SK-N-SH (cell line): ENCODE measurements around the gene TOPBP1. TPM values are rescaled to one million over a fixed set of nuclear protein-coding genes. Genes with fewer than 3 reads are reported as not detected.

Source experiments
- CTCF ChIA-PET: fragments of 300-600, 350-600 bp; formaldehyde crosslinking; extraction: SDS; loops from one replicate; lab custom pipeline; 2021; lab: Yijun Ruan, JAX
- POLR2A ChIA-PET: fragments of 350-600 bp; sonication (Branson Sonifier 250); formaldehyde crosslinking; extraction: SDS; loops from one replicate; lab custom pipeline; 2020; ENCODE audit warnings: antibody characterized with exemption, inconsistent platforms; lab: Yijun Ruan, JAX
- DNase-seq: peaks from one replicate; pipeline ENCODE4 v3.0.0; 2012
- H2AFZ ChIP-seq: fragments of 200-600 bp; sonication (generic); 2 replicates; pipeline ENCODE4 v1.8.1; 2016; ENCODE audit warnings: antibody characterized with exemption, mild to moderate bottlenecking, low read depth
- H3F3A ChIP-seq: fragments of 200-600 bp; sonication (generic); replicated peaks from 2 replicates; pipeline ENCODE3; 2016; ENCODE audit warnings: antibody characterized with exemption, mild to moderate bottlenecking; ENCODE audit not compliant: insufficient read depth
- H3K27ac ChIP-seq, 2 experiments: fragments of 200-500 bp in 1 of 2; fragments of 200-600 bp in 1 of 2; sonication (Bioruptor generic) in 1 of 2; sonication (generic), shearing (Covaris generic) in 1 of 2; 2 replicates each; pipeline versions ENCODE4 v1.5.1 to v1.6.1; 2014 to 2016; ENCODE audit warnings: low read depth in 2 of 2, inconsistent platforms in 1 of 2, low read length in 1 of 2, mild to moderate bottlenecking in 1 of 2, mixed read lengths in 1 of 2
- H3K27me3 ChIP-seq: fragments of 200-600 bp; sonication (generic), shearing (Covaris generic); 2 replicates; pipeline ENCODE4 v1.6.1; 2016; ENCODE audit warnings: mixed run types; ENCODE audit not compliant: insufficient read depth
- H3K36me3 ChIP-seq, 2 experiments: fragments of 200-500 bp in 1 of 2; fragments of 200-600 bp in 1 of 2; sonication (Bioruptor generic) in 1 of 2; sonication (generic) in 1 of 2; replicated peaks in 1 of 2; 2 replicates each; pipeline versions ENCODE3 to v1.5.1; 2014 to 2016; ENCODE audit warnings: low read length in 1 of 2, mild to moderate bottlenecking in 1 of 2; ENCODE audit not compliant: insufficient read depth in 2 of 2, control insufficient read depth in 1 of 2
- H3K4me1 ChIP-seq, 2 experiments: fragments of 200-500 bp in 1 of 2; fragments of 200-600 bp in 1 of 2; sonication (Bioruptor generic) in 1 of 2; sonication (generic), shearing (Covaris generic) in 1 of 2; 2 replicates each; pipeline versions ENCODE4 v1.5.1 to v1.6.1; 2014 to 2016; ENCODE audit warnings: low read depth in 1 of 2, low read length in 1 of 2, mixed run types in 1 of 2; ENCODE audit not compliant: insufficient read depth in 2 of 2, control insufficient read depth in 1 of 2
- H3K4me2 ChIP-seq: fragments of 200-600 bp; sonication (generic), shearing (Covaris generic); 2 replicates; pipeline ENCODE4 v1.6.1; 2017; ENCODE audit warnings: mixed run types
- H3K4me3 ChIP-seq, 2 experiments: fragments of 200-500 bp in 1 of 2; fragments of 200-600 bp in 1 of 2; sonication (Bioruptor generic) in 1 of 2; sonication (generic), shearing (Covaris generic) in 1 of 2; 2 replicates each; pipeline versions ENCODE4 v1.5.1 to v1.8.1; 2014 to 2016; ENCODE audit warnings: low read depth in 2 of 2, inconsistent platforms in 1 of 2, low read length in 1 of 2, mild to moderate bottlenecking in 1 of 2, mixed read lengths in 1 of 2, moderate library complexity in 1 of 2
- H3K79me2 ChIP-seq: fragments of 200-600 bp; sonication (generic); 2 replicates; pipeline ENCODE4 v1.8.1; 2017; ENCODE audit warnings: mild to moderate bottlenecking; ENCODE audit not compliant: insufficient read depth
- H3K9ac ChIP-seq: fragments of 200-600 bp; sonication (generic); 2 replicates; pipeline ENCODE4 v1.6.1; 2017; ENCODE audit warnings: mixed run types
- H3K9me2 ChIP-seq: fragments of 200-600 bp; sonication (generic); 2 replicates; pipeline ENCODE4 v1.6.1; 2017; ENCODE audit warnings: mixed run types
- H3K9me3 ChIP-seq: fragments of 200-600 bp; sonication (generic); 2 replicates; pipeline ENCODE4 v1.6.1; 2017; ENCODE audit warnings: mixed run types, mild to moderate bottlenecking, moderate library complexity
- H4K20me1 ChIP-seq: fragments of 200-600 bp; sonication (generic); 2 replicates; pipeline ENCODE4 v1.6.1; 2017; ENCODE audit warnings: mild to moderate bottlenecking, mixed run types; ENCODE audit not compliant: insufficient read depth
- EP300 ChIP-seq, 2 experiments: IDR thresholded peaks; 2 replicates each; pipeline versions ENCODE4 v1.4.0 to v1.6.1; 2012; ENCODE audit warnings: borderline replicate concordance in 1 of 2, low read depth in 1 of 2, low read length in 1 of 2
- EZH2phosphoT487 ChIP-seq: fragments of 200-600 bp; sonication (generic); IDR thresholded peaks from 2 replicates; pipeline ENCODE4 v1.6.1; 2017; ENCODE audit warnings: low read depth, mixed run types, mild to moderate bottlenecking, antibody characterized with exemption, moderate library complexity, borderline replicate concordance
- GATA2 ChIP-seq: sonication (generic); formaldehyde crosslinking; IDR thresholded peaks from 2 replicates; pipeline ENCODE4 v1.5.0; 2020; ENCODE audit warnings: mild to moderate bottlenecking, missing genetic modification reagents
- JUND ChIP-seq: IDR thresholded peaks from 2 replicates; pipeline ENCODE4 v1.4.0; 2012
- MAX ChIP-seq: IDR thresholded peaks from 2 replicates; pipeline ENCODE4 v1.4.0; 2012; ENCODE audit warnings: low read depth
- MXI1 ChIP-seq: IDR thresholded peaks from 2 replicates; pipeline ENCODE4 v1.6.1; 2012; ENCODE audit warnings: mild to moderate bottlenecking, low read depth, low read length, improper control_type of control experiment
- PBX3 ChIP-seq: IDR thresholded peaks from 2 replicates; pipeline ENCODE4; 2012
- POLR2AphosphoS5 ChIP-seq: IDR thresholded peaks from 2 replicates; pipeline ENCODE4 v1.6.1; 2012; ENCODE audit warnings: low read depth, low read length
- RCOR1 ChIP-seq: fragments of 150-350 bp; IDR thresholded peaks from 2 replicates; pipeline ENCODE4 v1.6.1; 2017; ENCODE audit warnings: antibody characterized with exemption, low read length
- RFX5 ChIP-seq: IDR thresholded peaks from 2 replicates; pipeline ENCODE4 v1.6.1; 2012; ENCODE audit warnings: mild to moderate bottlenecking, improper control_type of control experiment, low read length
- SMC3 ChIP-seq: IDR thresholded peaks from 2 replicates; pipeline ENCODE4 v1.6.1; 2012; ENCODE audit warnings: low read depth, low read length, improper control_type of control experiment
- TEAD4 ChIP-seq: IDR thresholded peaks from 2 replicates; pipeline ENCODE4 v1.4.0; 2012; ENCODE audit warnings: mild to moderate bottlenecking, borderline replicate concordance; ENCODE audit not compliant: insufficient read depth
- WGBS: methylation state at CpG from one replicate; pipeline ENCODE4 v1.1.6; 2017; ENCODE audit warnings: low lambda C conversion rate; 5-methylcytosine and 5-hydroxymethylcytosine counted together
- polyA plus RNA-seq, 3 experiments: library from polyadenylated mRNA; depleted of rRNA; stranded (reverse); fragments of >200 nt; gene quantifications; 2 replicates each; pipeline ENCODE4 v1.2.3, GENCODE V29; 2012
- TF ChIP-seq, protein P1 (sequence below): IDR thresholded peaks from 2 replicates; pipeline ENCODE4 v1.4.0; 2012; ENCODE audit warnings: low read depth, borderline replicate concordance
- TF ChIP-seq, protein P2 (sequence below): fragments of 150-350 bp; IDR thresholded peaks from 2 replicates; pipeline ENCODE4 v1.6.1; 2016; ENCODE audit warnings: mild to moderate bottlenecking, low read depth, low read length
- TF ChIP-seq, protein P3 (sequence below): IDR thresholded peaks from 2 replicates; pipeline ENCODE4 v1.4.0; 2012; ENCODE audit warnings: low read depth, borderline replicate concordance

TOPBP1 gene
- polyA plus RNA-seq, 1 of the 3 experiments (the other 2 are of a cell fraction): 15.7 TPM

DNA sequence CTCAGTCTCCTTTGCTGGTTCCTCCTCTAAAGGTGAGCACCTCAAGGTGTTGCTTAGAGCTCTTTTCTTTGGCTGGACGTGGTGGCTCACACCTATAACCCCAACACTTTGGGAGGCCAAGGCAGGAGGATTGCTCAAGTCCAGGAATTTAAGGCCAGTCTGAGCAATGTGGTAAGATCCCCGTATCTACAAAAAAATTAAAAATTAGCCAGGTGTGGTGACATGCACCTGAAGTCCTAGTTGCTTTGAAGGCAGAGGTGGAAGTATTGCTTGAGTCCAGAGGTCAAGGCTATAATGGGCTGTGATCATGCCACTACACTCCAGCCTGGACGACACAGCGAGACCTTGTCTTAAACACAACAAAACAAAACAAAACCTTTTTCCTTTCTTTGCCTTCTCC lies 28.3 kb downstream of the TOPBP1 start:
- H3K9me3 ChIP-seq: no peaks in the 10 kb centered on the region
- H4K20me1 ChIP-seq: no peaks in the 10 kb centered on the region
- H3K4me3 ChIP-seq: no peak overlapping the region
- no peak for DNase-seq
- H3K36me3 ChIP-seq: peaks cover 42 to 68% of the 10 kb centered on the region in 2 experiments
- H3K9me2 ChIP-seq: no peaks in the 10 kb centered on the region
- no peaks in the 10 kb centered on the region for H3F3A ChIP-seq
- 94% methylated on average over 4 of the region's 4 CpGs for WGBS
- CTCF ChIA-PET: no interaction called here
- H3K27ac ChIP-seq: no peak overlapping the region
- no peak overlapping the region for H3K9ac ChIP-seq
- H3K79me2 ChIP-seq: peaks cover 24% of the 10 kb centered on the region; the same call in 1 of the 2 replicates
- no peak overlapping the region for H3K4me2 ChIP-seq
- TF ChIP-seq TEAD4: no peak
- no peak for TF ChIP-seq RFX5
- no peak for TF ChIP-seq EZH2phosphoT487
- TF ChIP-seq PBX3: no peak
- TF ChIP-seq MAX: no peak
- TF ChIP-seq POLR2AphosphoS5: no peak
- TF ChIP-seq, protein P1, sequence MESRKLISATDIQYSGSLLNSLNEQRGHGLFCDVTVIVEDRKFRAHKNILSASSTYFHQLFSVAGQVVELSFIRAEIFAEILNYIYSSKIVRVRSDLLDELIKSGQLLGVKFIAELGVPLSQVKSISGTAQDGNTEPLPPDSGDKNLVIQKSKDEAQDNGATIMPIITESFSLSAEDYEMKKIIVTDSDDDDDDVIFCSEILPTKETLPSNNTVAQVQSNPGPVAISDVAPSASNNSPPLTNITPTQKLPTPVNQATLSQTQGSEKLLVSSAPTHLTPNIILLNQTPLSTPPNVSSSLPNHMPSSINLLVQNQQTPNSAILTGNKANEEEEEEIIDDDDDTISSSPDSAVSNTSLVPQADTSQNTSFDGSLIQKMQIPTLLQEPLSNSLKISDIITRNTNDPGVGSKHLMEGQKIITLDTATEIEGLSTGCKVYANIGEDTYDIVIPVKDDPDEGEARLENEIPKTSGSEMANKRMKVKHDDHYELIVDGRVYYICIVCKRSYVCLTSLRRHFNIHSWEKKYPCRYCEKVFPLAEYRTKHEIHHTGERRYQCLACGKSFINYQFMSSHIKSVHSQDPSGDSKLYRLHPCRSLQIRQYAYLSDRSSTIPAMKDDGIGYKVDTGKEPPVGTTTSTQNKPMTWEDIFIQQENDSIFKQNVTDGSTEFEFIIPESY: no peak
- no peak for TF ChIP-seq GATA2 (CRISPR knock-in tag)
- TF ChIP-seq, protein P2, sequence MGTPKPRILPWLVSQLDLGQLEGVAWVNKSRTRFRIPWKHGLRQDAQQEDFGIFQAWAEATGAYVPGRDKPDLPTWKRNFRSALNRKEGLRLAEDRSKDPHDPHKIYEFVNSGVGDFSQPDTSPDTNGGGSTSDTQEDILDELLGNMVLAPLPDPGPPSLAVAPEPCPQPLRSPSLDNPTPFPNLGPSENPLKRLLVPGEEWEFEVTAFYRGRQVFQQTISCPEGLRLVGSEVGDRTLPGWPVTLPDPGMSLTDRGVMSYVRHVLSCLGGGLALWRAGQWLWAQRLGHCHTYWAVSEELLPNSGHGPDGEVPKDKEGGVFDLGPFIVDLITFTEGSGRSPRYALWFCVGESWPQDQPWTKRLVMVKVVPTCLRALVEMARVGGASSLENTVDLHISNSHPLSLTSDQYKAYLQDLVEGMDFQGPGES: no peak
- no peak for TF ChIP-seq SMC3
- H3K27me3 ChIP-seq: no peaks in the 10 kb centered on the region
- POLR2A ChIA-PET: no interaction called here
- H2AFZ ChIP-seq: no peak overlapping the region
- no peaks in the 10 kb centered on the region for H3K4me1 ChIP-seq

DNA sequence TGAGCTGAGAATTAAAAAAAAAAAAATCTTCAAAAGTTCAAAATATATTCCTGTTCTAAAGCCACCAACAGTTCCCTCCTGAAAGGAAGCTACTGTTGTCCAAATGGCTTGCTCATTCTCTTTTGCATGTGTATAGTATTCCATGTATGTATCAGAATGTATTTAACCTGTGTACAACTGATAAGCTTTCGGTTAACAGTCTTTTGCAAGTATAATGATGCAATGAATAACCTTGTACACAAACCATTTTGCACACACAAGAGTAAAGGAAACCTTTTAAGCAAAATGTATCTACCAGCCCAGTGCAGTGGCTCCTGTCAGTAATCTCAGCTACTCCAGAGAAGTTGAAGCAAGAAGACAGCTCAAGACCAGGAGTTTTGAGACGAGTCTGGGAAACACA lies 32.6 kb downstream of the TOPBP1 start:
- H3K36me3 ChIP-seq: peaks cover 42 to 57% of the 10 kb centered on the region in 2 experiments
- ChIA-PET POLR2A (no interaction called here), CTCF (interaction anchor here (1.4 kb wide), 1 partner anchor 13 kb away, joined by 5 read pairs; no protein-coding TSS in a partner anchor)
- no peak overlapping the region for H2AFZ ChIP-seq
- DNase-seq: no peak
- no peaks in the 10 kb centered on the region for H3K4me1 ChIP-seq
- H4K20me1 ChIP-seq: no peaks in the 10 kb centered on the region
- H3K27ac ChIP-seq: no peak overlapping the region
- H3K9me2 ChIP-seq: no peaks in the 10 kb centered on the region
- H3K4me3 ChIP-seq: no peak overlapping the region
- no peak overlapping the region for H3K9ac ChIP-seq
- H3K4me2 ChIP-seq: no peak overlapping the region
- H3K9me3 ChIP-seq: no peaks in the 10 kb centered on the region
- no peaks in the 10 kb centered on the region for H3K27me3 ChIP-seq
- WGBS: 92% methylated on average over 2 of the region's 2 CpGs
- H3K79me2 ChIP-seq: peaks cover 15% of the 10 kb centered on the region; the same call in 1 of the 2 replicates
- TF ChIP-seq EP300 (IDR thresholded peaks at IDR 0.05; ENCODE audit: borderline replicate concordance in 1 of 2, low read depth in 1 of 2, low read length in 1 of 2) (no peak), MXI1 (no peak), RCOR1 (no peak), RFX5 (no peak), JUND (no peak), EZH2phosphoT487 (no peak)
- TF ChIP-seq, protein P1: no peak
- TF ChIP-seq, protein P3, sequence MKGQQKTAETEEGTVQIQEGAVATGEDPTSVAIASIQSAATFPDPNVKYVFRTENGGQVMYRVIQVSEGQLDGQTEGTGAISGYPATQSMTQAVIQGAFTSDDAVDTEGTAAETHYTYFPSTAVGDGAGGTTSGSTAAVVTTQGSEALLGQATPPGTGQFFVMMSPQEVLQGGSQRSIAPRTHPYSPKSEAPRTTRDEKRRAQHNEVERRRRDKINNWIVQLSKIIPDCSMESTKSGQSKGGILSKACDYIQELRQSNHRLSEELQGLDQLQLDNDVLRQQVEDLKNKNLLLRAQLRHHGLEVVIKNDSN: no peak
- H3F3A ChIP-seq: no peaks in the 10 kb centered on the region
